Gastrocnemius medialis (tissue), 4 donors: ENCODE results near the gene CYTH2. TPM values are rescaled to one million over a fixed set of nuclear protein-coding genes. Genes with fewer than 3 reads are reported as not detected.
A peak's percentile ranks its signal among the peaks of the same experiment; 100 is the strongest.

Experiments
- ATAC-seq, 2 donors: fragments of 150-250 bp; one replicate each; pipeline ENCODE4 v1.9.1; 2016
- DNase-seq, 2 donors: peaks; one replicate each; pipeline ENCODE4 v3.0.0-alpha.2; 2019
- H3K27ac ChIP-seq, 4 donors: fragments of 200-600 bp; sonication (generic); 1 replicate in 1 of 4; 2 replicates in 3 of 4; pipeline ENCODE4 v1.5.1; 2016 to 2018; ENCODE audit warnings: mild to moderate bottlenecking in 2 of 4, moderate library complexity in 1 of 4
- H3K27me3 ChIP-seq, 3 donors: fragments of 200-600 bp; sonication (generic) in 2 of 3; 1 replicate in 1 of 3; 2 replicates in 2 of 3; pipeline versions ENCODE4 v1.5.1 to v1.6.0; 2016 to 2019; ENCODE audit warnings: mild to moderate bottlenecking in 1 of 3, moderate library complexity in 1 of 3
- H3K36me3 ChIP-seq, 2 donors: fragments of 200-600 bp; sonication (generic) in 1 of 2; one replicate each; pipeline ENCODE4 v1.5.1; 2017 to 2018
- H3K4me1 ChIP-seq, 2 donors: fragments of 200-600 bp; sonication (generic) in 1 of 2; one replicate each; pipeline ENCODE4 v1.5.1; 2016 to 2017; ENCODE audit warnings: mild to moderate bottlenecking in 2 of 2
- H3K4me3 ChIP-seq, 4 donors: fragments of 200-600 bp; sonication (generic) in 3 of 4; 1 replicate in 1 of 4; 2 replicates in 3 of 4; pipeline ENCODE4 v1.5.1; 2016 to 2019; ENCODE audit warnings: mild to moderate bottlenecking in 2 of 4
- H3K9me3 ChIP-seq, 3 donors: fragments of 200-600 bp; sonication (generic) in 2 of 3; 1 replicate in 1 of 3; 2 replicates in 2 of 3; pipeline ENCODE4 v1.5.1; 2016 to 2019
- CTCF ChIP-seq, 5 experiments: fragments of 450-650 bp in 3 of 5; fragments of 200-600 bp in 2 of 5; sonication (generic) in 2 of 5; IDR thresholded peaks in 4 of 5; conservative IDR thresholded peaks in 1 of 5; 1 replicate in 4 of 5; 2 replicates in 1 of 5; pipeline ENCODE4 v1.5.1; 2016 to 2019; ENCODE audit warnings: antibody characterized with exemption in 5 of 5, mild to moderate bottlenecking in 3 of 5, moderate library complexity in 3 of 5
- POLR2A ChIP-seq, 2 donors: fragments of 450-650 bp; IDR thresholded peaks; one replicate each; pipeline ENCODE4 v1.6.1; 2017; ENCODE audit warnings: antibody characterized with exemption in 2 of 2, mild to moderate bottlenecking in 2 of 2, moderate library complexity in 2 of 2
- in situ Hi-C, 4 donors: fragments of 200-750 bp; cut with MboI; loops; one replicate each; pipeline versions ENCODE4 v1.15.0 to v1.8.0; 2017; ENCODE audit warnings: low sequenced_read_pairs in 4 of 4
- intact Hi-C: fragments of 100-400 bp; cut with DNase I; formaldehyde crosslinking; loops from one replicate; pipeline ENCODE4 v1.15.1; 2023; ENCODE audit warnings: low total_unique reads
- total RNA-seq, 4 donors: library from RNA; depleted of rRNA; stranded (reverse); fragments of >200 nt; gene quantifications; one replicate each; pipeline versions ENCODE4 v1.1.0 to v1.2.3, GENCODE V29; 2016

Gene CYTH2
- total RNA-seq, 4 donors from 2014 or later, result 24.3 to 35.2 (median 26.9) TPM

GRCh38 chr19:48489608-48490216, 20.5 kb downstream of the CYTH2 start:
- TF ChIP-seq CTCF (IDR thresholded peaks at IDR 0.05 in 4 of 5, conservative IDR thresholded peaks at IDR 0.05 in 1 of 5), result peak; percentile 90 to 98 (median 94)
- TF ChIP-seq POLR2A (IDR thresholded peaks at IDR 0.05), result no peak
- DNase-seq, result peak; percentile 43 to 64
- no peak overlapping the region for H3K4me3 ChIP-seq
- in situ Hi-C loops (loop anchor here in 2 of 4 donors (5.0 kb wide), 2 partner anchors 93 to 98 kb away; no protein-coding TSS in a partner anchor), intact Hi-C loops (loop anchor here (1.0 kb wide), 1 partner anchor 95 kb away; no protein-coding TSS in a partner anchor)
- no peaks in the 10 kb centered on the region for H3K36me3 ChIP-seq
- ATAC-seq, result peak; percentile 35 to 38
- peaks cover 9% of the 10 kb centered on the region in 2 donors for H3K4me1 ChIP-seq
- no peaks in the 10 kb centered on the region for H3K9me3 ChIP-seq
- H3K27me3 ChIP-seq, result peaks cover 20 to 38% (median 29%) of the 10 kb centered on the region in 3 donors
- H3K27ac ChIP-seq, result no peak overlapping the region

GRCh38 chr19:48490981-48491792, 22.0 kb downstream of the CYTH2 start:
- Histone ChIP-seq H3K4me1 (peaks cover 9% of the 10 kb centered on the region in 2 donors), H3K4me3 (no peak overlapping the region), H3K27ac (no peak overlapping the region), H3K9me3 (no peaks in the 10 kb centered on the region), H3K36me3 (no peaks in the 10 kb centered on the region), H3K27me3 (peaks cover 20 to 38% (median 33%) of the 10 kb centered on the region in 3 donors)
- TF ChIP-seq POLR2A (IDR thresholded peaks at IDR 0.05) (no peak), CTCF (IDR thresholded peaks at IDR 0.05 in 4 of 5, conservative IDR thresholded peaks at IDR 0.05 in 1 of 5) (no peak)
- DNase-seq (no peak), ATAC-seq (no peak)
- intact Hi-C loops, result no loop called here
- in situ Hi-C loops, result loop anchor here in 2 of 4 donors (5.0 kb wide), 2 partner anchors 91 to 96 kb away; no protein-coding TSS in a partner anchor

GRCh38 chr19:48491793-48492123, 22.6 kb downstream of the CYTH2 start:
- H3K4me3 ChIP-seq, result no peak overlapping the region
- no peak for TF ChIP-seq CTCF (IDR thresholded peaks at IDR 0.05 in 4 of 5, conservative IDR thresholded peaks at IDR 0.05 in 1 of 5)
- TF ChIP-seq POLR2A (IDR thresholded peaks at IDR 0.05), result no peak
- no peaks in the 10 kb centered on the region for H3K36me3 ChIP-seq
- H3K27me3 ChIP-seq, result peaks cover 20 to 38% (median 33%) of the 10 kb centered on the region in 3 donors
- no peak overlapping the region for H3K27ac ChIP-seq
- no peak for DNase-seq
- no peaks in the 10 kb centered on the region for H3K9me3 ChIP-seq
- in situ Hi-C loops (loop anchor here in 2 of 4 donors (5.0 kb wide), 2 partner anchors 91 to 96 kb away; no protein-coding TSS in a partner anchor), intact Hi-C loops (loop anchor here (2.0 kb wide), 1 partner anchor 23 kb away; the partner anchor contains the start of gene CYTH2)
- no peak for ATAC-seq
- peaks cover 9% of the 10 kb centered on the region in 2 donors for H3K4me1 ChIP-seq

- H3K27ac ChIP-seq, result peak overlapping the region; percentile 6 to 68 (median 54)
- peak; percentile 80 to 83 for DNase-seq
- H3K4me3 ChIP-seq, result peak overlapping the region; percentile 51 to 63 (median 52)
- in situ Hi-C loops (loop anchor here in 2 of 4 donors (5.0 kb wide), 2 partner anchors 89 to 94 kb away; no protein-coding TSS in a partner anchor), intact Hi-C loops (loop anchor here (2.0 kb wide), 1 partner anchor 24 kb away; the partner anchor contains the start of gene CYTH2)
- H3K36me3 ChIP-seq, result no peaks in the 10 kb centered on the region
- TF ChIP-seq CTCF (IDR thresholded peaks at IDR 0.05 in 4 of 5, conservative IDR thresholded peaks at IDR 0.05 in 1 of 5) (no peak), POLR2A (IDR thresholded peaks at IDR 0.05) (peak in 1 of 2 donors; percentile 39)
- H3K27me3 ChIP-seq, result peaks cover 25 to 50% (median 40%) of the 10 kb centered on the region in 3 donors
- H3K4me1 ChIP-seq, result peaks cover 3 to 8% of the 10 kb centered on the region in 2 donors
- ATAC-seq, result peak; percentile 67 to 70
- no peaks in the 10 kb centered on the region for H3K9me3 ChIP-seq
Measured at GRCh38 chr19:48492925-48493717, 24.0 kb downstream of the CYTH2 start.
